GM23248 (cell line): ENCODE results near the gene MYRF.

Experiments
- EZH2 ChIP-seq: fragments of 200-600 bp; sonication (generic); IDR thresholded peaks from 2 replicates; pipeline ENCODE4 v1.6.1; 2018; ENCODE audit warnings: antibody characterized with exemption, mild to moderate bottlenecking; ENCODE audit not compliant: insufficient read depth, poor library complexity, severe bottlenecking
- EZH2phosphoT487 ChIP-seq: fragments of 200-600 bp; sonication (generic); IDR thresholded peaks from 2 replicates; pipeline ENCODE4 v1.6.1; 2018; ENCODE audit warnings: antibody characterized with exemption, moderate library complexity, mild to moderate bottlenecking, low read depth; ENCODE audit not compliant: insufficient read depth

- no peak for TF ChIP-seq EZH2
- TF ChIP-seq EZH2phosphoT487, result no peak
These were observed 16.9 kb downstream of the MYRF start for GRCh38 chr11:61769169-61769920.
